Heart left ventricle (tissue), 13 donors: ENCODE results near the gene SEMA3E.

Source experiments
- CTCF ChIP-seq, 12 donors: fragments of 200-600 bp; sonication (generic) in 4 of 12; IDR thresholded peaks; one replicate each; pipeline versions ENCODE4 v1.5.0 to v1.8.0; 2018 to 2022; ENCODE audit warnings: antibody characterized with exemption in 12 of 12, mild to moderate bottlenecking in 5 of 12
- POLR2A ChIP-seq, 2 donors: fragments of 450-650 bp; IDR thresholded peaks; one replicate each; pipeline ENCODE4 v1.6.1; 2017; ENCODE audit warnings: antibody characterized with exemption in 2 of 2, mild to moderate bottlenecking in 2 of 2, moderate library complexity in 2 of 2
- donor health status: ischemic (EF 13 %, LVEDD 7.1; RV severe dilation, severe dysfunction).
- donor health status: DM: no; HTN: yes; CAD: no.
- donor health status: DM: no; HTN: no; CAD: no.
- donor health status: ischemic (EF 25% LVEDD 6.9; RV normal size, moderate dysfunction).
- donor health status: ischemic (EF 25% LVEDD 5.7; RV mildly dilated, moderate dysfunction).
- donor health status: ischemic (EF 35%, LVEDD 5.7; RV mildly dilated, moderate dysfunction).
- donor health status: nonischemic (EF 11% LVEDD 7.7; RV severe dilation, severe dysfunction).
- donor health status: DM: yes; HTN: yes; CAD: no.
- donor health status: PGD.
- donor health status: ischemic (EF 29% LVEDD 5.4; RV normal size, mild dysfunction).
- donor health status: nonischemic (EF 23%, LVEDD 6.1; RV moderate dilation, normal function).

DNA sequence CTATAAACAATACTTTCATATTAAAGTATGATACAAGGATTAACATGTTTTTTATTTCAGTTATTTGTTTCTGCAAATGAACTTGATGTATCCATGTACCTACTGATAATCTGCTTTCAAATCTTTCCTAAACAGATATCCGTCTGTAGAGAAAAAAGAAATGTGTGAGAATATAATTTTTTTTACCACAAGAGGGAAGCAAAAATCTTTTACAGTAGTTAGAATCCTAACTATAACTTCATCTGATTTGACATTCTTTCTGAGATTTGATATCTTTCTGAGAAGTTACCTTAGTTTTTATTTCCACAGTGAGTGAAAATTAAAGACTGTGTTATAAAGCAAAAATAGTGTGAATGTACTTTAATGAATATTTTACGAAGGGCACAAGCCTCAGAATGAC lies 282.3 kb downstream of the SEMA3E start:
- TF ChIP-seq POLR2A (IDR thresholded peaks at IDR 0.05) (no peak), CTCF (IDR thresholded peaks at IDR 0.05) (no peak)
